MCF 10A (cell line): Measurements from ENCODE around the gene MAP7. TPM values are rescaled to one million over a fixed set of nuclear protein-coding genes. Genes with fewer than 3 reads are reported as not detected.

ENCODE experiments used
- BruUV-seq: library from RNA; stranded (reverse); fragments of 400-500 nt; replicated peaks from 2 replicates; lab custom pipeline; 2021; lab: Mats Ljungman, UMichigan
- CTCF ChIA-PET: fragments of 300-600 bp; sonication (Branson Sonifier 250); formaldehyde crosslinking; extraction: SDS; loops from one replicate; lab custom pipeline; 2021; ENCODE audit warnings: antibody characterized with exemption, inconsistent platforms; lab: Yijun Ruan, JAX
- POLR2A ChIA-PET: fragments of 300-600, 350-650 bp; sonication (Branson Sonifier 250); formaldehyde crosslinking; extraction: SDS; loops from one replicate; lab custom pipeline; 2020; ENCODE audit warnings: antibody characterized with exemption, inconsistent platforms; lab: Yijun Ruan, JAX
- DNase-seq: peaks from one replicate; pipeline ENCODE4 v3.0.0-alpha.2; 2018; ENCODE audit not compliant: unreplicated experiment
- H3K27ac Mint-ChIP-seq: one replicate; pipeline ENCODE4 v1.8.0; 2022; ENCODE audit warnings: mild to moderate bottlenecking, low read depth, mixed read lengths; ENCODE audit not compliant: unreplicated experiment
- H3K27me3 Mint-ChIP-seq: one replicate; pipeline ENCODE4 v1.8.0; 2022; ENCODE audit warnings: mixed read lengths; ENCODE audit not compliant: insufficient read depth, unreplicated experiment
- H3K36me3 Mint-ChIP-seq: one replicate; pipeline ENCODE4 v1.8.0; 2022; ENCODE audit warnings: mild to moderate bottlenecking, moderate library complexity, mixed read lengths; ENCODE audit not compliant: insufficient read depth, unreplicated experiment
- H3K4me1 Mint-ChIP-seq: one replicate; pipeline ENCODE4 v1.8.0; 2022; ENCODE audit warnings: mixed read lengths; ENCODE audit not compliant: insufficient read depth, unreplicated experiment
- H3K4me3 Mint-ChIP-seq: one replicate; pipeline ENCODE4 v1.8.0; 2022; ENCODE audit warnings: mild to moderate bottlenecking, moderate library complexity, mixed read lengths; ENCODE audit not compliant: unreplicated experiment
- H3K9me3 Mint-ChIP-seq: one replicate; pipeline ENCODE4 v1.8.0; 2022; ENCODE audit warnings: mixed read lengths; ENCODE audit not compliant: unreplicated experiment
- CTCF ChIP-seq: fragments of 200-600 bp; IDR thresholded peaks from one replicate; pipeline ENCODE4 v1.8.0; 2022; ENCODE audit warnings: antibody characterized with exemption, mild to moderate bottlenecking; ENCODE audit not compliant: unreplicated experiment
- intact Hi-C: fragments of 100-400 bp; cut with micrococcal nuclease; formaldehyde crosslinking; loops from 2 replicates; pipeline ENCODE4 v1.14.1; 2022
- total RNA-seq: library from RNA; stranded (reverse); gene quantifications from 2 replicates; pipeline ENCODE4 v1.2.3, GENCODE V29; 2022

The MAP7 gene
- total RNA-seq, 1 experiment from 2014 or later = 17.2 TPM

GRCh38 chr6:136361787-136362186 is 188.4 kb downstream of the MAP7 start:
- Mint-ChIP-seq H3K4me1 (no peaks in the 10 kb centered on the region), H3K36me3 (peaks cover 6% of the 10 kb centered on the region), H3K27me3 (no peaks in the 10 kb centered on the region), H3K9me3 (no peaks in the 10 kb centered on the region), H3K4me3 (no peak overlapping the region), H3K27ac (no peak overlapping the region)
- no peak for DNase-seq
- intact Hi-C loops = no loop called here
- no peak for TF ChIP-seq CTCF
- POLR2A ChIA-PET = no interaction called here
- BruUV-seq = no TSS peak
- CTCF ChIA-PET = no interaction called here

- BruUV-seq = no TSS peak
- Mint-ChIP-seq H3K4me1 (no peaks in the 10 kb centered on the region), H3K36me3 (peaks cover 6% of the 10 kb centered on the region), H3K9me3 (no peaks in the 10 kb centered on the region), H3K4me3 (no peak overlapping the region), H3K27ac (no peak overlapping the region), H3K27me3 (no peaks in the 10 kb centered on the region)
- POLR2A ChIA-PET = no interaction called here
- intact Hi-C loops = no loop called here
- no peak for DNase-seq
- CTCF ChIA-PET = no interaction called here
- TF ChIP-seq CTCF = no peak
Measured at GRCh38 chr6:136360783-136361182, 189.4 kb downstream of the MAP7 start.

GRCh38 chr6:136359851-136360250 is 190.4 kb downstream of the MAP7 start:
- no peak for TF ChIP-seq CTCF
- DNase-seq = no peak
- intact Hi-C loops = no loop called here
- no peak overlapping the region for H3K27ac Mint-ChIP-seq
- H3K4me3 Mint-ChIP-seq = no peak overlapping the region
- H3K27me3 Mint-ChIP-seq = no peaks in the 10 kb centered on the region
- CTCF ChIA-PET = no interaction called here
- H3K4me1 Mint-ChIP-seq = no peaks in the 10 kb centered on the region
- POLR2A ChIA-PET = no interaction called here
- no TSS peak for BruUV-seq
- H3K9me3 Mint-ChIP-seq = no peaks in the 10 kb centered on the region
- H3K36me3 Mint-ChIP-seq = peaks cover 6% of the 10 kb centered on the region

- Mint-ChIP-seq H3K27ac (no peak overlapping the region), H3K4me1 (peaks cover 5% of the 10 kb centered on the region)
- intact Hi-C loops = no loop called here
Measured at GRCh38 chr6:136351518-136352110, 198.6 kb downstream of the MAP7 start.

More at GRCh38 chr6:136351518-136352110, 198.6 kb downstream of the MAP7 start:
- ChIA-PET POLR2A (interaction anchor here (0.9 kb wide), 1 partner anchor 13 kb away, joined by 3 read pairs; no protein-coding TSS in a partner anchor), CTCF (interaction anchor here (0.6 kb wide), 1 partner anchor 1035 kb away, joined by 3 read pairs; no protein-coding TSS in a partner anchor)
- H3K4me3 Mint-ChIP-seq = no peak overlapping the region
- no peaks in the 10 kb centered on the region for H3K27me3 Mint-ChIP-seq
- no peak for DNase-seq
- no TSS peak for BruUV-seq
- TF ChIP-seq CTCF = no peak
- no peaks in the 10 kb centered on the region for H3K9me3 Mint-ChIP-seq
- no peaks in the 10 kb centered on the region for H3K36me3 Mint-ChIP-seq
